Gastrocnemius medialis (tissue), 4 donors: Measurements from ENCODE around the gene DUOXA2.

Experiments
- CTCF ChIP-seq, 5 experiments: fragments of 450-650 bp in 3 of 5; fragments of 200-600 bp in 2 of 5; sonication (generic) in 2 of 5; IDR thresholded peaks in 4 of 5; conservative IDR thresholded peaks in 1 of 5; 1 replicate in 4 of 5; 2 replicates in 1 of 5; pipeline ENCODE4 v1.5.1; 2016 to 2019; ENCODE audit warnings: antibody characterized with exemption in 5 of 5, mild to moderate bottlenecking in 3 of 5, moderate library complexity in 3 of 5
- POLR2A ChIP-seq, 2 donors: fragments of 450-650 bp; IDR thresholded peaks; one replicate each; pipeline ENCODE4 v1.6.1; 2017; ENCODE audit warnings: antibody characterized with exemption in 2 of 2, mild to moderate bottlenecking in 2 of 2, moderate library complexity in 2 of 2

- TF ChIP-seq CTCF (IDR thresholded peaks at IDR 0.05 in 4 of 5, conservative IDR thresholded peaks at IDR 0.05 in 1 of 5) (no peak), POLR2A (IDR thresholded peaks at IDR 0.05) (no peak)
These were observed 1.2 kb downstream of the DUOXA2 start for GRCh38 chr15:45115312-45115820.
